Coronary artery (tissue), 2 donors: Measurements from ENCODE around the gene ARID1A.

Experiments used
- DNase-seq: peaks from one replicate; pipeline ENCODE4 v3.0.0-alpha.2; 2017; ENCODE audit warnings: low spot score
- H3K27ac ChIP-seq, 2 donors: fragments of 200-600 bp; sonication (generic); one replicate each; pipeline ENCODE4 v1.5.1; 2016 to 2019
- H3K4me3 ChIP-seq: fragments of 200-600 bp; sonication (generic); 2 replicates; pipeline ENCODE4 v1.5.1; 2016; ENCODE audit warnings: mild to moderate bottlenecking, moderate library complexity
- CTCF ChIP-seq: fragments of 200-600 bp; sonication (generic); IDR thresholded peaks from one replicate; pipeline ENCODE4 v1.5.1; 2019; ENCODE audit warnings: antibody characterized with exemption

The ARID1A gene

GRCh38 chr1:26772687-26773086, 76.9 kb downstream of the ARID1A start:
- Histone ChIP-seq H3K27ac (peak overlapping the region; percentile 31 to 83), H3K4me3 (no peak overlapping the region)
- no peak for DNase-seq
- TF ChIP-seq CTCF = no peak

- TF ChIP-seq CTCF = no peak
- Histone ChIP-seq H3K27ac (peak overlapping the region in 1 of 2 donors; percentile 1), H3K4me3 (no peak overlapping the region)
- DNase-seq = no peak
Measured at GRCh38 chr1:26774462-26774861, 78.6 kb downstream of the ARID1A start.

DNA sequence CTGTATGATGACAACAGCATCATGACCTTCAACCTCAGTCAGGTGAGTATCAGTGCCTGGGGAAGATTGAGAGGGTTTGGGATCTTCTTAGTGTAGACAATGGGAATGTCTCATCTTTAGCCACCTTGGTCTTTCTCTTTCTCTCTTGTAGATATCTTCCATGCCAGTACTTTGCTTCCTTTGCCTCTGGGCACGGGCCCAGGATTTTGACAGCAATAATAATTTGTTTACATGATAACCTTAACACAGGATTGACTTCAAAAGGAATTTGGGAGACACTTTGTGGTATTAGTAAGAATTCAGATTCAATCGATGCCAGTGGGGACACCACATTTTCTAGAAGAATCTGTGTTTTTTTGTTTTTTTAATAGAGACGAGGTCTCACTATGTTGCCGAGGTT, 79.9 kb downstream of the ARID1A start:
- no peak for TF ChIP-seq CTCF
- no peak overlapping the region for H3K27ac ChIP-seq
- DNase-seq = no peak

GRCh38 chr1:26779098-26779668, 83.4 kb downstream of the ARID1A start:
- H3K4me3 ChIP-seq = no peak overlapping the region
- no peak for DNase-seq
- TF ChIP-seq CTCF = no peak
- no peak overlapping the region for H3K27ac ChIP-seq

More for the DNA sequence above, 79.9 kb downstream of the ARID1A start:
- H3K4me3 ChIP-seq = no peak overlapping the region

- no peak for TF ChIP-seq CTCF
- H3K27ac ChIP-seq = no peak overlapping the region
- no peak overlapping the region for H3K4me3 ChIP-seq
- no peak for DNase-seq
Measured at GRCh38 chr1:26780344-26780957, 84.6 kb downstream of the ARID1A start.

- TF ChIP-seq CTCF = no peak
- no peak for DNase-seq
- Histone ChIP-seq H3K27ac (no peak overlapping the region), H3K4me3 (no peak overlapping the region)
Measured at GRCh38 chr1:26781206-26781825, 85.5 kb downstream of the ARID1A start.
